Measurements from ENCODE around the gene SH3PXD2B.

DNA sequence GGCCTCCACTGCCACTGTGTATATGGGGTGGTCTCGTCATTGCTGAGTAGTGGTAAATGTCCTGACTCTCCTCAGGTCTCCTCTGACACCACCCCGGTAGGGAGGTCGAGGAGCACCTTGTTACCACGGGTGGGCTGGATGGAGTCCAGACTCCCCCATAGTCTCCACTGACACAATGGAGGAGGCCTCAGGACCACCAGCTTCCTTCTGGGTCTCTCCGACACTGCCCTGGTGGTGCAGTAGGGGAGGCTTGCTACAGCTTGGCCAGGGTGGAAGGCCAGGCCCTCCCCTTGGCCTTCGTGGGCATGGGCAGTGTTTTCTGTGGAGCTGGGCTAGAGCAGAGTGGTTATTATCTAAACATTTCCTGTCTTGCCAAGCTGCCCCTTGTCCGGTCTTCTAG, 15.4 kb upstream of the SH3PXD2B start:
- TF ChIP-seq, protein P1, sequence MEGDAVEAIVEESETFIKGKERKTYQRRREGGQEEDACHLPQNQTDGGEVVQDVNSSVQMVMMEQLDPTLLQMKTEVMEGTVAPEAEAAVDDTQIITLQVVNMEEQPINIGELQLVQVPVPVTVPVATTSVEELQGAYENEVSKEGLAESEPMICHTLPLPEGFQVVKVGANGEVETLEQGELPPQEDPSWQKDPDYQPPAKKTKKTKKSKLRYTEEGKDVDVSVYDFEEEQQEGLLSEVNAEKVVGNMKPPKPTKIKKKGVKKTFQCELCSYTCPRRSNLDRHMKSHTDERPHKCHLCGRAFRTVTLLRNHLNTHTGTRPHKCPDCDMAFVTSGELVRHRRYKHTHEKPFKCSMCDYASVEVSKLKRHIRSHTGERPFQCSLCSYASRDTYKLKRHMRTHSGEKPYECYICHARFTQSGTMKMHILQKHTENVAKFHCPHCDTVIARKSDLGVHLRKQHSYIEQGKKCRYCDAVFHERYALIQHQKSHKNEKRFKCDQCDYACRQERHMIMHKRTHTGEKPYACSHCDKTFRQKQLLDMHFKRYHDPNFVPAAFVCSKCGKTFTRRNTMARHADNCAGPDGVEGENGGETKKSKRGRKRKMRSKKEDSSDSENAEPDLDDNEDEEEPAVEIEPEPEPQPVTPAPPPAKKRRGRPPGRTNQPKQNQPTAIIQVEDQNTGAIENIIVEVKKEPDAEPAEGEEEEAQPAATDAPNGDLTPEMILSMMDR (IDR thresholded peaks at IDR 0.05), result no peak
- TF ChIP-seq POLR2A (IDR thresholded peaks at IDR 0.05) (no peak), EP300 (IDR thresholded peaks at IDR 0.05) (no peak)

Measured in tibial nerve (tissue), 4 donors.